Measurements from ENCODE around the gene CFAP161. TPM values are rescaled to one million over a fixed set of nuclear protein-coding genes. Genes with fewer than 3 reads are reported as not detected.

The CFAP161 gene
- total and polyA plus RNA-seq, 4 donors, result 0.75 to 0.84 TPM; not detected in 2

GRCh38 chr15:81197688-81198281 lies 63.7 kb downstream of the CFAP161 start (continued):
- TF ChIP-seq GABPA (IDR thresholded peaks at IDR 0.05 in 1 of 2, conservative IDR thresholded peaks at IDR 0.05 in 1 of 2), result no peak
- TF ChIP-seq, protein P1, sequence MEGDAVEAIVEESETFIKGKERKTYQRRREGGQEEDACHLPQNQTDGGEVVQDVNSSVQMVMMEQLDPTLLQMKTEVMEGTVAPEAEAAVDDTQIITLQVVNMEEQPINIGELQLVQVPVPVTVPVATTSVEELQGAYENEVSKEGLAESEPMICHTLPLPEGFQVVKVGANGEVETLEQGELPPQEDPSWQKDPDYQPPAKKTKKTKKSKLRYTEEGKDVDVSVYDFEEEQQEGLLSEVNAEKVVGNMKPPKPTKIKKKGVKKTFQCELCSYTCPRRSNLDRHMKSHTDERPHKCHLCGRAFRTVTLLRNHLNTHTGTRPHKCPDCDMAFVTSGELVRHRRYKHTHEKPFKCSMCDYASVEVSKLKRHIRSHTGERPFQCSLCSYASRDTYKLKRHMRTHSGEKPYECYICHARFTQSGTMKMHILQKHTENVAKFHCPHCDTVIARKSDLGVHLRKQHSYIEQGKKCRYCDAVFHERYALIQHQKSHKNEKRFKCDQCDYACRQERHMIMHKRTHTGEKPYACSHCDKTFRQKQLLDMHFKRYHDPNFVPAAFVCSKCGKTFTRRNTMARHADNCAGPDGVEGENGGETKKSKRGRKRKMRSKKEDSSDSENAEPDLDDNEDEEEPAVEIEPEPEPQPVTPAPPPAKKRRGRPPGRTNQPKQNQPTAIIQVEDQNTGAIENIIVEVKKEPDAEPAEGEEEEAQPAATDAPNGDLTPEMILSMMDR (IDR thresholded peaks at IDR 0.05; ENCODE audit: low read depth, low read length, missing input control), result no peak
- no peak for TF ChIP-seq ATF3 (IDR thresholded peaks at IDR 0.05)
- TF ChIP-seq HNF4A (conservative IDR thresholded peaks at IDR 0.05), result no peak
- TF ChIP-seq YY1 (IDR thresholded peaks at IDR 0.05), result no peak

Other genes starting within 250 kb of the CFAP161 start
- 10 to 100 TPM; 15.3 to 16.4 TPM for gene MESD, start 144.5 kb upstream of the CFAP161 start, total RNA-seq
- gene MESD, start 144.5 kb upstream of the CFAP161 start, polyA plus RNA-seq, result 10 to 100 TPM; 17.7 to 24.0 TPM
- gene TLNRD1, start 133.3 kb upstream of the CFAP161 start, total RNA-seq, result 1 to 10 TPM; 3.5 to 5.8 TPM
- gene TLNRD1, start 133.3 kb upstream of the CFAP161 start, polyA plus RNA-seq, result 1 to 10 TPM; 1.1 to 3.0 TPM
- gene IL16, start 62.6 kb downstream of the CFAP161 start, total RNA-seq, result 1 to 10 TPM; 4.7 to 6.9 TPM
- gene IL16, start 62.6 kb downstream of the CFAP161 start, polyA plus RNA-seq, result 1 to 10 TPM; 1.9 to 4.1 TPM
- 10 to 100 TPM in 1 of 2 donors, 1 to 10 TPM in 1; 1.1 to 45.3 TPM for gene STARD5, start 189.9 kb downstream of the CFAP161 start, total RNA-seq
- 10 to 100 TPM; 26.1 to 47.0 TPM for gene STARD5, start 189.9 kb downstream of the CFAP161 start, polyA plus RNA-seq
- not detected for gene TMC3, start 239.9 kb downstream of the CFAP161 start, total RNA-seq
- under 1 TPM; 0.02 to 0.13 TPM for gene TMC3, start 239.9 kb downstream of the CFAP161 start, polyA plus RNA-seq

Data from liver (tissue), 5 donors.